IPS DF 4.7 (cell line): ENCODE results near the gene KCNN3.

Experiments
- DNase-seq: peaks from one replicate; pipeline ENCODE4 v3.0.0-alpha.2; 2013; ENCODE audit warnings: low spot score; ENCODE audit errors: extremely low read depth

KCNN3 gene

GRCh38 chr1:154842635-154843034 is 27.4 kb downstream of the KCNN3 start:
- DNase-seq, result no peak

GRCh38 chr1:154841384-154841783 is 28.7 kb downstream of the KCNN3 start:
- no peak for DNase-seq

- no peak for DNase-seq
Measured at GRCh38 chr1:154840269-154841176, 29.6 kb downstream of the KCNN3 start.

- DNase-seq, result no peak
Measured at GRCh38 chr1:154839691-154840090, 30.4 kb downstream of the KCNN3 start.

- no peak for DNase-seq
Measured at GRCh38 chr1:154838988-154839387, 31.1 kb downstream of the KCNN3 start.

GRCh38 chr1:154838461-154838860 is 31.6 kb downstream of the KCNN3 start:
- DNase-seq, result no peak

- DNase-seq, result no peak
Measured at GRCh38 chr1:154837672-154838171, 32.4 kb downstream of the KCNN3 start.

GRCh38 chr1:154837034-154837671 is 32.9 kb downstream of the KCNN3 start:
- DNase-seq, result no peak

- no peak for DNase-seq
Measured at GRCh38 chr1:154835531-154836324, 34.4 kb downstream of the KCNN3 start.

- DNase-seq, result no peak
Measured at GRCh38 chr1:154833841-154834240, 36.2 kb downstream of the KCNN3 start.

GRCh38 chr1:154833209-154833608 is 36.9 kb downstream of the KCNN3 start:
- no peak for DNase-seq

GRCh38 chr1:154832384-154832783 is 37.7 kb downstream of the KCNN3 start:
- no peak for DNase-seq

GRCh38 chr1:154831462-154831861 is 38.6 kb downstream of the KCNN3 start:
- no peak for DNase-seq

GRCh38 chr1:154829062-154829461 is 41.0 kb downstream of the KCNN3 start:
- no peak for DNase-seq

GRCh38 chr1:154824179-154825000 is 45.7 kb downstream of the KCNN3 start:
- DNase-seq, result no peak

- no peak for DNase-seq
Measured at GRCh38 chr1:154822717-154823116, 47.4 kb downstream of the KCNN3 start.

- DNase-seq, result no peak
Measured at GRCh38 chr1:154822233-154822632, 47.8 kb downstream of the KCNN3 start.

- no peak for DNase-seq
Measured at GRCh38 chr1:154821083-154821482, 49.0 kb downstream of the KCNN3 start.

GRCh38 chr1:154820646-154821045 is 49.4 kb downstream of the KCNN3 start:
- DNase-seq, result no peak

- no peak for DNase-seq
Measured at GRCh38 chr1:154819628-154820590, 50.2 kb downstream of the KCNN3 start.
